22Rv1 (cell line): Measurements from ENCODE around the gene VWA5B1.

Experiments used
- ZFX ChIP-seq: fragments of 450-650 bp; IDR thresholded peaks from 2 replicates; pipeline ENCODE4 v1.6.1; 2017; ENCODE audit warnings: antibody characterized with exemption, borderline replicate concordance
- TF ChIP-seq, protein P1 (sequence below): fragments of 450-650 bp; IDR thresholded peaks from 2 replicates; pipeline ENCODE4 v1.5.1; 2017; ENCODE audit warnings: mild to moderate bottlenecking

DNA sequence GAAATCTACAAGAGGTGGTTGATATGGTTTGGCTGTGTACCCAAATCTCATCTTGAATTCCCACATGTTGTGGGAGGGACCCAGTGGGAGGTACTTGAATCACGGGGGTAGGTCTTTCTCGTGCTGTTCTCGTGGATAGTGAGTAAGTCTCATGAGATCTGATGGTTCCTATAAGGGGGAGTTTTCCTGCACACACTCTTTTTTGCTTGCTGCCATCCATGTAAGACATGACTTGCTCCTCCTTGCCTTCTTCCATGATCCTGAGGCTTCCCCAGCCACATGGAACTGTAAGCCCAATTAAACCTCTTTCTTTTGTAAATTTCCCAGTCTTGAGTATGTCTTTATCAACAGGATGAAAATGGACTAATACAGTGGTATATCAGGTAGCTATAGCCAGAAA, 5.2 kb upstream of the VWA5B1 start:
- TF ChIP-seq ZFX = no peak
- TF ChIP-seq, protein P1, sequence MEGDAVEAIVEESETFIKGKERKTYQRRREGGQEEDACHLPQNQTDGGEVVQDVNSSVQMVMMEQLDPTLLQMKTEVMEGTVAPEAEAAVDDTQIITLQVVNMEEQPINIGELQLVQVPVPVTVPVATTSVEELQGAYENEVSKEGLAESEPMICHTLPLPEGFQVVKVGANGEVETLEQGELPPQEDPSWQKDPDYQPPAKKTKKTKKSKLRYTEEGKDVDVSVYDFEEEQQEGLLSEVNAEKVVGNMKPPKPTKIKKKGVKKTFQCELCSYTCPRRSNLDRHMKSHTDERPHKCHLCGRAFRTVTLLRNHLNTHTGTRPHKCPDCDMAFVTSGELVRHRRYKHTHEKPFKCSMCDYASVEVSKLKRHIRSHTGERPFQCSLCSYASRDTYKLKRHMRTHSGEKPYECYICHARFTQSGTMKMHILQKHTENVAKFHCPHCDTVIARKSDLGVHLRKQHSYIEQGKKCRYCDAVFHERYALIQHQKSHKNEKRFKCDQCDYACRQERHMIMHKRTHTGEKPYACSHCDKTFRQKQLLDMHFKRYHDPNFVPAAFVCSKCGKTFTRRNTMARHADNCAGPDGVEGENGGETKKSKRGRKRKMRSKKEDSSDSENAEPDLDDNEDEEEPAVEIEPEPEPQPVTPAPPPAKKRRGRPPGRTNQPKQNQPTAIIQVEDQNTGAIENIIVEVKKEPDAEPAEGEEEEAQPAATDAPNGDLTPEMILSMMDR = no peak
